ENCODE results near the gene CRB3. TPM values are rescaled to one million over a fixed set of nuclear protein-coding genes. Genes with fewer than 3 reads are reported as not detected.

Gene CRB3
- total and polyA plus RNA-seq, 9 of the 15 experiments (the other 6 are each of a cell fraction or from before 2014, with no cell fraction given) = 0.49 TPM; not detected in 8

GRCh38 chr19:6424195-6424938, 39.7 kb upstream of the CRB3 start, which contains the start of gene KHSRP (continued):
- TF ChIP-seq ZNF644 (tag; IDR thresholded peaks at IDR 0.05; ENCODE audit: low read depth) (no peak), STAT5B (CRISPR knock-in tag; IDR thresholded peaks at IDR 0.05) (no peak), NR4A1 (CRISPR knock-in tag; IDR thresholded peaks at IDR 0.05) (no peak), NR4A1 (tag; IDR thresholded peaks at IDR 0.05) (no peak), PHB2 (IDR thresholded peaks at IDR 0.05; ENCODE audit: low read depth) (no peak), ZNF133 (CRISPR knock-in tag; IDR thresholded peaks at IDR 0.05) (no peak), CTCF (IDR thresholded peaks at IDR 0.05 in 2 of 3, conservative IDR thresholded peaks at IDR 0.05 in 1 of 3; ENCODE audit: insufficient read depth in 2 of 3, low read depth in 1 of 3, low read length in 3 of 3) (no peak), RERE (CRISPR knock-in tag; IDR thresholded peaks at IDR 0.05; ENCODE audit: borderline replicate concordance) (no peak), ZNF586 (CRISPR knock-in tag; conservative IDR thresholded peaks at IDR 0.05) (no peak), ZNF165 (CRISPR knock-in tag; IDR thresholded peaks at IDR 0.05; ENCODE audit: borderline replicate concordance) (no peak), ZNF121 (CRISPR knock-in tag; conservative IDR thresholded peaks at IDR 0.05) (no peak), THRAP3 (IDR thresholded peaks at IDR 0.05; ENCODE audit: borderline replicate concordance) (no peak), ESRRA (IDR thresholded peaks at IDR 0.05; ENCODE audit: borderline replicate concordance, low read depth) (no peak), KLF13 (tag; IDR thresholded peaks at IDR 0.05; ENCODE audit: borderline replicate concordance, low read depth) (no peak), ZBTB11 (CRISPR knock-in tag; IDR thresholded peaks at IDR 0.05) (no peak), ADNP (tag; IDR thresholded peaks at IDR 0.05) (no peak)

Data from K562 (cell line).